Fibroblast of villous mesenchyme (primary cell): ENCODE measurements around the gene RPL3. TPM values are rescaled to one million over a fixed set of nuclear protein-coding genes. Genes with fewer than 3 reads are reported as not detected.

Experiments used
- DNase-seq: peaks from one replicate; pipeline ENCODE4 v3.0.0-alpha.2; 2010; ENCODE audit warnings: low read depth
- H3K4me3 ChIP-seq: 2 replicates; pipeline ENCODE4 v1.5.1; 2011; ENCODE audit warnings: low read depth, mild to moderate bottlenecking, low read length
- CTCF ChIP-seq: IDR thresholded peaks from 2 replicates; pipeline ENCODE4 v1.5.1; 2012; ENCODE audit warnings: low read depth, mild to moderate bottlenecking, low read length; ENCODE audit not compliant: insufficient read depth
- total RNA-seq: library from RNA; depleted of rRNA; stranded (reverse); fragments of >200 nt; gene quantifications from 2 replicates; pipeline ENCODE4 v1.2.3, GENCODE V29; 2012

The RPL3 gene
- total RNA-seq, 1 donor = 1,795 TPM

GRCh38 chr22:39288135-39288898 lies 31.1 kb downstream of the RPL3 start:
- no peak for DNase-seq
- no peak for TF ChIP-seq CTCF
- no peak overlapping the region for H3K4me3 ChIP-seq

- no peak overlapping the region for H3K4me3 ChIP-seq
- no peak for TF ChIP-seq CTCF
- DNase-seq = peak; percentile 77
Observed at GRCh38 chr22:39287076-39287725, 32.2 kb downstream of the RPL3 start.

GRCh38 chr22:39284983-39285382 lies 34.4 kb downstream of the RPL3 start:
- DNase-seq = no peak
- no peak overlapping the region for H3K4me3 ChIP-seq
- no peak for TF ChIP-seq CTCF

GRCh38 chr22:39284142-39284980 lies 35.1 kb downstream of the RPL3 start:
- no peak for DNase-seq
- TF ChIP-seq CTCF = no peak
- H3K4me3 ChIP-seq = no peak overlapping the region

GRCh38 chr22:39283322-39284141 lies 35.9 kb downstream of the RPL3 start:
- TF ChIP-seq CTCF = no peak
- DNase-seq = peak; percentile 84
- H3K4me3 ChIP-seq = no peak overlapping the region
